ENCODE measurements around the gene TARBP2.

DNA sequence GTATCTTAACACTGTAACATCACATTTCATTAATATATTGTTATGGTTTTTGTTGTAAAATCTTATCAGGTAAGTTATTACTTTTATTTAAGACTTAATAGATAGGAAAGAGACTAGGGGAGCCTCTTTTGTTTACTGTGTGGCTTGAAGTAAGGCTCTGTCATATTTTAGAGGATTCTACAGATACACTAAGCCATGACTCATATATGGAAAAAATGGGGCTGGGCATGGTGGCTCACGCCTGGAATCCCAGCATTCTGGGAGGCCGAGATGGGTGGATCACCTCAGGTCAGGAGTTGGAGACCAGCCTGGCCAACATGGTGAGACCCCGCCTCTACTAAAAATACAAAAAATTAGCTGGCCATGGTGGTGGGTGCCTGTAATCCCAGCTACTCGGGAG lies 29.8 kb downstream of the TARBP2 start:
- TF ChIP-seq CTCF (conservative IDR thresholded peaks at IDR 0.05) (no peak), EZH2 (IDR thresholded peaks at IDR 0.05; ENCODE audit: low read depth) (no peak)

Measured in PC-9 (cell line).